Esophagus (tissue), 2 donors: ENCODE results near the gene DPP6. TPM values are rescaled to one million over a fixed set of nuclear protein-coding genes. Genes with fewer than 3 reads are reported as not detected.

Source experiments
- H3K27ac ChIP-seq, 2 donors: one replicate each; pipeline ENCODE4 v1.5.1; 2013; ENCODE audit warnings: low read depth in 2 of 2, mild to moderate bottlenecking in 2 of 2, inconsistent platforms in 1 of 2, low read length in 1 of 2, moderate library complexity in 1 of 2
- H3K27me3 ChIP-seq, 2 donors: one replicate each; pipeline ENCODE4 v1.6.1; 2013; ENCODE audit warnings: low read length in 2 of 2, control low read depth in 1 of 2, mild to moderate bottlenecking in 1 of 2; ENCODE audit not compliant: insufficient read depth in 2 of 2, control insufficient read depth in 1 of 2
- H3K36me3 ChIP-seq, 2 donors: one replicate each; pipeline ENCODE4 v1.6.1; 2013; ENCODE audit warnings: low read length in 1 of 2; ENCODE audit not compliant: control insufficient read depth in 2 of 2, insufficient read depth in 2 of 2
- H3K4me1 ChIP-seq, 2 donors: one replicate each; pipeline ENCODE4 v1.6.1; 2013; ENCODE audit warnings: low read length in 1 of 2; ENCODE audit not compliant: control insufficient read depth in 2 of 2, insufficient read depth in 2 of 2
- H3K4me3 ChIP-seq, 2 donors: one replicate each; pipeline ENCODE4 v1.5.1; 2013; ENCODE audit warnings: low read length in 2 of 2, mild to moderate bottlenecking in 2 of 2, low read depth in 1 of 2, moderate library complexity in 1 of 2
- H3K9me3 ChIP-seq, 2 donors: one replicate each; pipeline ENCODE4 v1.6.1; 2013; ENCODE audit warnings: mild to moderate bottlenecking in 2 of 2, low read depth in 1 of 2, low read length in 1 of 2, moderate library complexity in 1 of 2; ENCODE audit not compliant: control insufficient read depth in 2 of 2, insufficient read depth in 1 of 2
- WGBS, 2 donors: extraction: QIAGEN DNeasy Blood & Tissue Kit; methylation state at CpG; one replicate each; pipeline ENCODE4 v1.1.7; 2013; 5-methylcytosine and 5-hydroxymethylcytosine counted together
- polyA plus RNA-seq, 2 donors: library from polyadenylated mRNA; stranded (reverse); fragments of 200-250 nt; gene quantifications; one replicate each; pipeline ENCODE4 v1.2.3, GENCODE V29; 2013
- donor health status: healthy with polysubstance abuse.
- donor health status: Bipolar disorder and iron deficiency.

DPP6 gene
- polyA plus RNA-seq, 2 donors, result 0.24 to 0.60 TPM

DNA sequence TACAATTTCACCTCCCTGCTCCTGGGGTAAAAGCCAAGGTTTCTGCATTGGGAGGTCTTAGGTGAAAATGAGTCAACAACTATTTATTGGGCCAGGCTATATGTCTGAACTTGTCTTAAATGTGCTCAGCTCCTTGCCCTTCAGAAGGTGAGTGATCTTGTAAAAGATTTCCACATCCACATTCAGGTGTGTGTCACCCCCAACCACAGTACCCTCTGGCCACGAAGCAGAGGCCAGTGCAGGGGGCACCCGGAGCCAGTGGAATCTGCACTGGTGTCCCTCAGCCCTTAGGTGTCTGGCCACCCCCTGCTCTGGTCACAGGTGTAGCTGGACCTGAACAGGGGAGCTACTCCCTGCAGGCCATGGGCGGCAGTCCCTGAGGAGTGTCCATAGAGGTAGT lies 752.3 kb downstream of the DPP6 start:
- H3K4me3 ChIP-seq, result no peak overlapping the region
- WGBS, 2 donors, result 69 to 79% methylated on average over 3 of the region's 3 CpGs
- no peaks in the 10 kb centered on the region for H3K4me1 ChIP-seq
- H3K9me3 ChIP-seq, result peaks cover 0 to 10% of the 10 kb centered on the region in 2 donors
- H3K36me3 ChIP-seq, result no peaks in the 10 kb centered on the region
- H3K27me3 ChIP-seq, result no peaks in the 10 kb centered on the region
- no peak overlapping the region for H3K27ac ChIP-seq

DNA sequence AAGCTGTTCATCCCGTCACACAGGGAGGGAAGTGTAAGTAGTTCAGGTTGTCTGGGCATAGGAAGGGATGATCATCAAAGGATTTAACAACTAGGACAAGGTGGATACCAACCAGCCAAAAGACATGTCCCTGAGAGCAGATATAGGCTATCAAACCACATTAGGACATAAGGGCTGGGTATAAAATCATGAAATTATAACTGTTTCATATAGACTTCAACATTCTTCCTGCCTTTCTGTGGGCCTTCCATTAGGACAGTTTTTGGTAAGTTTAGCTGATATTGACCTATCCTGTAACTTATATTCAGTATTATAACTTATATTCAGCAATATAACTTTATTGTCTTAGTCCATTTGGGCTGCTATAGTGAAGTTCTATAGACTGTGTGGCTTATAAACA lies 759.8 kb downstream of the DPP6 start:
- Histone ChIP-seq H3K27ac (no peak overlapping the region), H3K27me3 (no peaks in the 10 kb centered on the region), H3K9me3 (peaks cover 0 to 3% of the 10 kb centered on the region in 2 donors), H3K4me1 (no peaks in the 10 kb centered on the region), H3K4me3 (no peak overlapping the region), H3K36me3 (no peaks in the 10 kb centered on the region)
- WGBS, 2 donors, result 87% methylated on average over 1 of the region's 1 CpG

DNA sequence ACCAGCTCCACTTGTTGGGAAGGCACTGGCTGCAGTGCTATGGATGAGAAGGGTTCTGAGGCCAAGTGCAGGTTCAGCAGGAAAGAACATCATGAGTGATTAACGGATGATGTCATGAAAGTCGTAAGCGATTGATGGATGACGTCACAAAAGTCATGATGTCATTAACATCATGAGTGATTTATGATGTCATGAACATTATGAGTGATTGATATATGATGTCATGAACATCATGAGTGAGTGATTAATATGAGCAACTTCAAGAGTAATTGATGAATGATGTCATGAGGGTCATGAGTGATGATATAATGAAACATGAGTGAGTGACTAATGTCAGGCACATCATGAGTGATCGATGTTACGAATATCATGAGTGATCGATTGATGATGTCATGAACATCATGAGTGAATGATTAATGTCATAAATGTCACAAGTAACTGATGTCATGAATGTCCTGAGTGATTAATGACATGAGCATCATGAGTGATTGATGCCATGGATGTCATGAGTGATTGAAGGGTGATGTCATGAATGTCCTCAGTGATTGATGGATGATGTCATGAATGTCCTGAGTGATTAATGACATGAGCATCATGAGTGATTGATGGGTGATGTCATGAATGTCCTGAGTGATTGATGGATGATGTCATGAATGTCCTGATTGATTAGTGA lies 765.2 kb downstream of the DPP6 start:
- WGBS, 2 donors, result 81% methylated on average over 7 of the region's 7 CpGs
- no peak overlapping the region for H3K27ac ChIP-seq

DNA sequence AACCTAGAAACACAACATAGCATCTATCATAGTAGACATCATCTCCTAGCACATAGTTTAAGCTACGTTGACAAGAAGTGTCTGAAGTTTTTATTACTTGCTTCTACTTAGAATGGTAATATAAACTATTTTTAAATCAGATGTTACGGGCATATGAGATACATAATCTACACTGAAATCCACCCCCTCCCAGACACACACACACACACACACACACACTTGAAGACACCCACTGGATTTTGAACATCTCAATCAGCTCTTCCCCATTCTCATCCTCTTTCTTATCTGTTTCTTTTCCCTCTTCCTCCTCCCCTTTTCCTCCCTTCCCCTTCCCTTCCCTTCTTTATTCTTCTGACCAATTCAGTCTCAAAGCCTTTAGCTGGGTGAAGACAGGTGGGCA lies 774.8 kb downstream of the DPP6 start:
- H3K4me1 ChIP-seq, result no peaks in the 10 kb centered on the region
- H3K36me3 ChIP-seq, result no peaks in the 10 kb centered on the region
- H3K27ac ChIP-seq, result no peak overlapping the region
- H3K27me3 ChIP-seq, result no peaks in the 10 kb centered on the region
- no peak overlapping the region for H3K4me3 ChIP-seq
- no peaks in the 10 kb centered on the region for H3K9me3 ChIP-seq
- 56 to 67% methylated on average over 2 of the region's 2 CpGs for WGBS, 2 donors

More for the DNA sequence above, 765.2 kb downstream of the DPP6 start:
- H3K36me3 ChIP-seq, result no peaks in the 10 kb centered on the region
- H3K27me3 ChIP-seq, result no peaks in the 10 kb centered on the region
- no peaks in the 10 kb centered on the region for H3K4me1 ChIP-seq
- peaks cover 0 to 2% of the 10 kb centered on the region in 2 donors for H3K9me3 ChIP-seq
- H3K4me3 ChIP-seq, result no peak overlapping the region

DNA sequence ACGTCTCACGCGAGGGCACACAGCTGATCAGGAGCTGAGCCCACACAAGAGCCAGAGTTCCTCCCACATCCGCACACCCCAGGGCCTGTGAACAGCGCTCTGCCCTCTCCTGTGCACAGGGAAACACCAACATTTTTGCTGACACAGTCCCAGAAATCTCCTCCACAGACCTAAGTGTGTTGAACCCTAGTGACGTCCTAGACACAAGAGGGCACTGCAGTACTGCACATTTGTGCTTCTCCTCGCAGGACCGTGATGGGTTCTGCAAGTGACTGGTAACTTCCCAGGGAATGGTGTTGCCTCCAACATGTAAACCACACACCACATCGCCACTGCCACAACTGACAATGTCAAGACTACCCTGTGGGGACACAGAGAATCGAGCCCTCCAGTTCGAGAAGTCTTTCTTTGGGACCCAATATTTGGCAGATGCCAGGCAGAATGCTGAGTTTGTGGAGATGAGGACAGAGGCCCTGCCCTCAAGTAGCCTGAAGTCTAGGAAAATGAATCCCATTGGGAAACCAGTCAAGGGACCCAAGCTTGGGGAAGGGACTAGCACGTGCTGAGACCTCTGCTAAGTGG lies 780.5 kb downstream of the DPP6 start:
- no peak overlapping the region for H3K4me3 ChIP-seq
- no peaks in the 10 kb centered on the region for H3K36me3 ChIP-seq
- no peaks in the 10 kb centered on the region for H3K4me1 ChIP-seq
- peaks cover 3 to 6% of the 10 kb centered on the region in 2 donors for H3K9me3 ChIP-seq
- H3K27me3 ChIP-seq, result no peaks in the 10 kb centered on the region
- 64 to 67% methylated on average over 12 of the region's 12 CpGs for WGBS, 2 donors
- no peak overlapping the region for H3K27ac ChIP-seq

DNA sequence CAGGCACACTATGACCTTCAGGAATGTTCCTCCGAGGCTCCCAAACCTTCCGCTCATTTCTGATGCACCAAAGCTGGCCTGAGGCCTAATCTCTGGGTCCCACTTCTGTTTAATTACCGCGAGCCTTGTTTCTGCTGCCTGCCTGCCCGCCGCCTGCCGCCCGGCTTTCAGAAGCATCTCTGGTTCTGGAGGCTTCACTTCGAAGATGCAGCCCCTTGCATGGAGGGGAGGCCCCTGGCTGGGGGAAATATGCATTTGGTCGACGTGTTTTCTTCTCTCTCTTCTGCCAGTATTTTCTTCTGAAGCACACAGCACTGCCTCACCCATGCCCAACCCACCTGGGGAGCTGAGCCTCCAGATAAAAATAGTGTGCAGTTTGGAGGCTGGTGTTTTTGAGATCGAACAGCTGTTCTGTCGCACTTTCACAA lies 783.8 kb downstream of the DPP6 start:
- Histone ChIP-seq H3K9me3 (peaks cover 3 to 8% of the 10 kb centered on the region in 2 donors), H3K36me3 (no peaks in the 10 kb centered on the region), H3K4me3 (no peak overlapping the region), H3K27me3 (no peaks in the 10 kb centered on the region), H3K4me1 (no peaks in the 10 kb centered on the region), H3K27ac (no peak overlapping the region)
- WGBS, 2 donors, result 70 to 78% methylated on average over 13 of the region's 13 CpGs

DNA sequence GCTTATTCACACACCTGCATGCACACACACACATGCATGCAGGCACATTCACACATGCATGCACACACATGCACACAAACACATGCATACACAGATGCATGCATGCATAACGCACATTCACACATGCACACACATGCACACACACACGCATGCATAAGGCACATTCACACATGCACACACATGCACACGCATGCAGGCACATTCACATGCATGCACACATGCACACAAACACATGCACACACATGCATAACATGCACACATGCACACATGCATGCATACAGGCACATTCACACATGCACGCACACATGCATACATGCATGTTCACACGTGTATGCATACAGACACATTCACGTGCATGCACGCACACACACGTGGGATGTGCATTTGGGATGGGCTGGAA lies 784.9 kb downstream of the DPP6 start:
- Histone ChIP-seq H3K27ac (no peak overlapping the region), H3K4me1 (no peaks in the 10 kb centered on the region), H3K4me3 (no peak overlapping the region), H3K9me3 (peaks cover 3 to 8% of the 10 kb centered on the region in 2 donors), H3K36me3 (no peaks in the 10 kb centered on the region), H3K27me3 (no peaks in the 10 kb centered on the region)
- 87 to 94% methylated on average over 8 of the region's 8 CpGs for WGBS, 2 donors

DNA sequence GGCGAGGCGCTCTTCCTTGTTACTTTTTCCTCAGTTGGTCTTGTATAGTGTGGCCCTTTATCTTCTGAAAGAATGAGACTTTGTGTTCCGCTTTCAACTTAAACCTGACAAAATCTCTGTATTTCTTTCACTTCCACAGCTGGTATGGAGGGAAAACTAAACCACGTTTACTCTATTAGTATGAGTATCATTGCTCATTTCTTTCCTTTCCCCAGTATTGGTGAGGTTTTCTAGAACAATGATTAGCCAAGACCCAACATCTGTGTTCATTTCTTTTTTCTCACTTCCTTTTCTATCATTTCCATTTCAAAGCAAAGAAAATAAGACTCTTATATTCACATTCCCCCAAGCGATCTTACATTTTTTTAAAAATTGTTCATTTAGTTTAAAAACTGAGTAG lies 785.4 kb downstream of the DPP6 start:
- H3K36me3 ChIP-seq, result no peaks in the 10 kb centered on the region

DNA sequence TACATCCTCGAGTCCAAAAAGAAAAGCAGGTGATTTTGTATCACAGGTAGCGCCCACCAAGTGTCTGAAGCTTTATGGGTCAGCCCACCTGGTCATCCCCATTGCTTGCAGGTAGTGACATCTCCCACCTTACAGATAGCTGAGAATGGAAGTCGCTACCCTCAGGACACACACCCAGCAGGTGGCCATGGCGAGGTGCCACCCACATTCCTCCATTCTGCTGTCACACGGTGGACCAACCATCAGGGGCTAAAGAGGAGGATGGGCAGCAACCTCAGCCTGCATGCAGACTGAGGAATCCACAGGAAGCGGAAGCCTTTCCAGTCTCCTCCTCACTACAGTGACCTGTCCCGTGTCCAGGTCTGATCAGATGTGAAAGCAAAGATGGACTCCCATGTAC lies 787.9 kb downstream of the DPP6 start:
- no peak overlapping the region for H3K27ac ChIP-seq
- H3K4me1 ChIP-seq, result no peaks in the 10 kb centered on the region
- peaks cover 3 to 8% of the 10 kb centered on the region in 2 donors for H3K9me3 ChIP-seq
- no peaks in the 10 kb centered on the region for H3K27me3 ChIP-seq
- H3K4me3 ChIP-seq, result no peak overlapping the region
- H3K36me3 ChIP-seq, result no peaks in the 10 kb centered on the region
- WGBS, 2 donors, result 76 to 87% methylated on average over 7 of the region's 7 CpGs

More for the DNA sequence above, 785.4 kb downstream of the DPP6 start:
- WGBS, 2 donors, result 74 to 79% methylated on average over 5 of the region's 5 CpGs
- Histone ChIP-seq H3K27me3 (no peaks in the 10 kb centered on the region), H3K9me3 (peaks cover 3 to 8% of the 10 kb centered on the region in 2 donors), H3K27ac (no peak overlapping the region), H3K4me3 (no peak overlapping the region), H3K4me1 (no peaks in the 10 kb centered on the region)
